H1 (cell line): ENCODE measurements around the gene STKLD1. TPM values are rescaled to one million over a fixed set of nuclear protein-coding genes. Genes with fewer than 3 reads are reported as not detected.

Source experiments
- CTCF ChIA-PET: fragments of 300-600 bp; sonication (Branson Sonifier 250); formaldehyde crosslinking; loops from one replicate; lab custom pipeline; 2021; ENCODE audit not compliant: partially characterized antibody; lab: Charles Lee
- POLR2A ChIA-PET: fragments of 300-600 bp; sonication (Branson Sonifier 250); formaldehyde crosslinking; loops from one replicate; lab custom pipeline; 2021; ENCODE audit warnings: inconsistent platforms; ENCODE audit not compliant: partially characterized antibody; lab: Charles Lee
- DNase-seq, 2 experiments: peaks; one replicate each; pipeline versions ENCODE4 v3.0.0 to v3.0.0-alpha.2; 2010 to 2022; ENCODE audit warnings: low spot score in 2 of 2, low read depth in 1 of 2, mixed read lengths in 1 of 2
- FAIRE-seq: peaks from 2 replicates; lab custom pipeline; 2011; peaks lifted over from hg19 to GRCh38; lab: Jason Lieb, UNC
- H2AFZ ChIP-seq: 2 replicates; pipeline ENCODE4 v1.8.1; 2012; ENCODE audit warnings: low read length, inconsistent platforms
- H2AK5ac ChIP-seq: 2 replicates; pipeline ENCODE4 v1.6.1; 2013; ENCODE audit warnings: low read depth, low read length
- H2BK120ac ChIP-seq: replicated peaks from 2 replicates; pipeline ENCODE3; 2013; ENCODE audit warnings: low read depth, low read length, inconsistent platforms
- H2BK12ac ChIP-seq: 2 replicates; pipeline ENCODE4 v1.6.1; 2013; ENCODE audit warnings: low read depth, low read length
- H2BK15ac ChIP-seq: 2 replicates; pipeline ENCODE4 v1.6.1; 2013; ENCODE audit warnings: low read length
- H2BK20ac ChIP-seq: 2 replicates; pipeline ENCODE4 v1.6.1; 2013; ENCODE audit warnings: low read length
- H2BK5ac ChIP-seq: 2 replicates; pipeline ENCODE4 v1.6.1; 2013; ENCODE audit warnings: low read depth, low read length
- H3K14ac ChIP-seq: 2 replicates; pipeline ENCODE4 v1.6.1; 2013; ENCODE audit warnings: inconsistent platforms; ENCODE audit not compliant: insufficient read length
- H3K18ac ChIP-seq: 2 replicates; pipeline ENCODE4 v1.6.1; 2013; ENCODE audit warnings: low read length; ENCODE audit errors: extremely low read depth
- H3K23ac ChIP-seq: 2 replicates; pipeline ENCODE4 v1.6.1; 2013; ENCODE audit warnings: inconsistent platforms; ENCODE audit not compliant: insufficient read length
- H3K23me2 ChIP-seq: 2 replicates; pipeline ENCODE4 v1.6.1; 2013; ENCODE audit warnings: low read depth, low read length
- H3K27ac ChIP-seq: 2 replicates; pipeline ENCODE4 v1.6.1; 2011; ENCODE audit warnings: low read depth, low read length, inconsistent platforms
- H3K27me3 ChIP-seq, 4 experiments: replicated peaks in 1 of 4; 1 replicate in 1 of 4; 2 replicates in 3 of 4; pipeline versions ENCODE4 v1.6.1 to v1.8.1; 2011 to 2013; ENCODE audit warnings: low read length in 3 of 4, mild to moderate bottlenecking in 3 of 4, inconsistent platforms in 2 of 4, mixed read lengths in 2 of 4, moderate library complexity in 1 of 4; ENCODE audit not compliant: control insufficient read depth in 3 of 4, insufficient read depth in 3 of 4; ENCODE audit errors: extremely low read depth in 1 of 4
- H3K36me3 ChIP-seq, 4 experiments: 2 replicates each; pipeline versions ENCODE4 v1.6.1 to v1.8.1; 2011 to 2013; ENCODE audit warnings: mild to moderate bottlenecking in 4 of 4, low read length in 3 of 4, moderate library complexity in 2 of 4, control low read depth in 1 of 4, inconsistent platforms in 1 of 4; ENCODE audit not compliant: insufficient read depth in 4 of 4, control insufficient read depth in 2 of 4
- H3K4ac ChIP-seq: replicated peaks from 2 replicates; pipeline ENCODE3; 2013; ENCODE audit warnings: low read length, low read depth, mixed read lengths, inconsistent platforms; ENCODE audit not compliant: insufficient read length
- H3K4me1 ChIP-seq, 4 experiments: replicated peaks in 1 of 4; 1 replicate in 1 of 4; 2 replicates in 3 of 4; pipeline versions ENCODE4 v1.6.1 to v1.8.1; 2011 to 2013; ENCODE audit warnings: low read length in 3 of 4, inconsistent platforms in 2 of 4, mixed read lengths in 1 of 4; ENCODE audit not compliant: insufficient read depth in 4 of 4, control insufficient read depth in 3 of 4
- H3K4me2 ChIP-seq, 2 experiments: 2 replicates each; pipeline versions ENCODE4 v1.6.1 to v1.8.1; 2011 to 2013; ENCODE audit warnings: low read depth in 2 of 2, low read length in 2 of 2, control low read depth in 1 of 2, inconsistent platforms in 1 of 2, mild to moderate bottlenecking in 1 of 2; ENCODE audit not compliant: insufficient read depth in 1 of 2
- H3K4me3 ChIP-seq, 4 experiments: fragments of 200-600, 300-600 bp in 1 of 4; sonication (generic), shearing (Covaris generic), sonication (Bioruptor Twin) in 1 of 4; 2 replicates each; pipeline versions ENCODE4 v1.5.1 to v1.8.1; 2011 to 2016; ENCODE audit warnings: low read length in 4 of 4, low read depth in 3 of 4, control low read depth in 2 of 4, inconsistent platforms in 2 of 4, mild to moderate bottlenecking in 2 of 4, mixed read lengths in 1 of 4, moderate library complexity in 1 of 4; ENCODE audit not compliant: insufficient read depth in 2 of 4; ENCODE audit errors: extremely low read depth in 1 of 4
- H3K56ac ChIP-seq: replicated peaks from 2 replicates; pipeline ENCODE3; 2013; ENCODE audit warnings: low read depth, mild to moderate bottlenecking, mixed read lengths, low read length, inconsistent platforms; ENCODE audit not compliant: insufficient read length
- H3K79me1 ChIP-seq: 2 replicates; pipeline ENCODE4 v1.6.1; 2013; ENCODE audit warnings: low read depth, low read length, control low read depth
- H3K79me2 ChIP-seq, 2 experiments: 2 replicates each; pipeline versions ENCODE4 v1.6.1 to v1.8.1; 2012 to 2013; ENCODE audit warnings: low read length in 2 of 2, mild to moderate bottlenecking in 2 of 2, inconsistent platforms in 1 of 2; ENCODE audit not compliant: insufficient read depth in 2 of 2, control insufficient read depth in 1 of 2
- H3K9ac ChIP-seq, 4 experiments: replicated peaks in 1 of 4; 1 replicate in 1 of 4; 2 replicates in 3 of 4; pipeline versions ENCODE4 v1.6.1 to v1.8.1; 2011 to 2013; ENCODE audit warnings: low read depth in 3 of 4, low read length in 3 of 4, control low read depth in 2 of 4, mild to moderate bottlenecking in 2 of 4, moderate library complexity in 2 of 4, inconsistent platforms in 1 of 4; ENCODE audit errors: extremely low read depth in 1 of 4
- H3K9me3 ChIP-seq, 2 experiments: 2 replicates each; pipeline versions ENCODE4 v1.6.1 to v1.8.1; 2012 to 2013; ENCODE audit warnings: mild to moderate bottlenecking in 2 of 2, moderate library complexity in 2 of 2, control low read depth in 1 of 2, inconsistent platforms in 1 of 2, low read depth in 1 of 2, low read length in 1 of 2, mixed read lengths in 1 of 2; ENCODE audit not compliant: insufficient read depth in 2 of 2
- H4K20me1 ChIP-seq, 2 experiments: replicated peaks in 1 of 2; 2 replicates each; pipeline versions ENCODE3 to v1.8.1; 2011 to 2013; ENCODE audit warnings: inconsistent platforms in 2 of 2, low read length in 2 of 2, mild to moderate bottlenecking in 1 of 2; ENCODE audit not compliant: insufficient read depth in 2 of 2, control insufficient read depth in 1 of 2
- H4K5ac ChIP-seq: 2 replicates; pipeline ENCODE4 v1.6.1; 2013; ENCODE audit warnings: low read length, low read depth, mixed read lengths, inconsistent platforms; ENCODE audit not compliant: insufficient read length
- H4K8ac ChIP-seq: 2 replicates; pipeline ENCODE4 v1.8.0; 2013; ENCODE audit warnings: mild to moderate bottlenecking, moderate library complexity, low read length, inconsistent platforms; ENCODE audit not compliant: insufficient read depth; ENCODE audit errors: extremely low read depth
- H4K91ac ChIP-seq: replicated peaks from 2 replicates; pipeline ENCODE3; 2013; ENCODE audit warnings: low read length, mixed read lengths, inconsistent platforms; ENCODE audit not compliant: insufficient read length
- CEBPB ChIP-seq: IDR thresholded peaks from 2 replicates; pipeline ENCODE4 v1.6.1; 2012; ENCODE audit warnings: low read depth, low read length
- WGBS, 2 experiments: shearing (Covaris generic) in 1 of 2; methylation state at CpG; one replicate each; pipeline versions ENCODE4 v1.1.6 to v1.1.7; 2013 to 2015; ENCODE audit warnings: low lambda C conversion rate in 2 of 2, mixed read lengths in 2 of 2, inconsistent platforms in 1 of 2, low coverage in 1 of 2, missing lambda C conversion rate in 1 of 2; ENCODE audit not compliant: insufficient replicate concordance in 2 of 2, insufficient coverage in 1 of 2, insufficient read length in 1 of 2; ENCODE audit errors: extremely low coverage in 1 of 2, missing lambda C conversion rate in 1 of 2; 5-methylcytosine and 5-hydroxymethylcytosine counted together
- polyA plus RNA-seq, 7 experiments: library from polyadenylated mRNA; depleted of rRNA in 3 of 7; stranded (reverse) in 5 of 7; unstranded in 2 of 7; fragments of >200 nt in 5 of 7; fragments of 200-250 nt in 2 of 7; gene quantifications; 1 replicate in 5 of 7; 2 replicates in 1 of 7; 4 replicates in 1 of 7; pipeline versions ENCODE4 v1.2.1 to v1.2.3, GENCODE V29; 2011 to 2013; ENCODE audit warnings: missing spikeins in 2 of 7, mixed read lengths in 2 of 7
- total RNA-seq: library from RNA; stranded (reverse); fragmentation: NEBNext Ultra II Directional; extraction: Animal tissue kit (Norgen Biotek cat#: 25700); gene quantifications from 2 replicates; pipeline ENCODE4 v1.2.1, GENCODE V29; 2021

STKLD1 gene
- total and polyA plus RNA-seq, 2 of the 8 experiments (the other 6 are each of a cell fraction or from before 2014, with no cell fraction given) = 0.26 TPM; not detected in 1

- H4K20me1 ChIP-seq = peaks cover 12 to 31% of the 10 kb centered on the region in 2 experiments
- no peak overlapping the region for H2AK5ac ChIP-seq
- H3K4me2 ChIP-seq = no peak overlapping the region
- H3K79me1 ChIP-seq = peaks cover 17% of the 10 kb centered on the region
- no peak overlapping the region for H4K91ac ChIP-seq
- no peak overlapping the region for H2BK15ac ChIP-seq
- H3K56ac ChIP-seq = no peak overlapping the region
- no peak overlapping the region for H3K18ac ChIP-seq
- ChIA-PET CTCF (interaction anchor here (0.7 to 5.5 kb wide), 30 partner anchors 8 to 227 kb away, joined by 3 to 45 read pairs (median 5); partner anchors contain the start of genes SLC2A6 and SURF1), POLR2A (interaction anchor here (0.8 to 14.8 kb wide), 4 partner anchors 11 to 119 kb away, joined by 3 to 303 read pairs (median 14); partner anchors contain the start of genes ADAMTS13, MED22, RPL7A and SURF1)
- peaks cover 4 to 15% of the 10 kb centered on the region in 2 experiments; a peak in 3 of 4 replicates for H3K79me2 ChIP-seq
- no peak overlapping the region for H4K8ac ChIP-seq
- H3K9ac ChIP-seq = no peak overlapping the region
- H4K5ac ChIP-seq = no peak overlapping the region
- no peak overlapping the region for H2AFZ ChIP-seq
- no peak overlapping the region for H3K4ac ChIP-seq
- H3K27ac ChIP-seq = no peak overlapping the region
- DNase-seq = no peak
- WGBS, 2 experiments = 86% methylated on average over 13 of the region's 15 CpGs; no CpG with 5 or more reads in 1 of the 2 experiments
- no peak overlapping the region for H2BK120ac ChIP-seq
- no peak overlapping the region for H3K4me3 ChIP-seq
- no peak overlapping the region for H3K23ac ChIP-seq
- no peak overlapping the region for H2BK20ac ChIP-seq
- no peaks in the 10 kb centered on the region for H3K27me3 ChIP-seq
- no peak overlapping the region for H2BK5ac ChIP-seq
- H3K23me2 ChIP-seq = peaks cover 1% of the 10 kb centered on the region; the same call in 1 of the 2 replicates
- TF ChIP-seq CEBPB = no peak
- no peak overlapping the region for H2BK12ac ChIP-seq
- no peak for FAIRE-seq
- peaks cover 31 to 70% (median 53%) of the 10 kb centered on the region in 4 experiments for H3K36me3 ChIP-seq
- H3K4me1 ChIP-seq = peaks cover 0 to 3% (median 3%) of the 10 kb centered on the region in 4 experiments; a peak in 5 of 7 replicates
- no peaks in the 10 kb centered on the region for H3K9me3 ChIP-seq
- H3K14ac ChIP-seq = no peak overlapping the region
Measured at GRCh38 chr9:133341369-133342068, 34.6 kb upstream of the STKLD1 start.
